TTC549 (cell line): ENCODE measurements around the gene ALKAL2.
A peak's percentile ranks its signal among the peaks of the same experiment; 100 is the strongest.
"Not testable (repeated sequence)": the region's sequence is repeated elsewhere in the genome, so short reads cannot be mapped to it uniquely, and the experiment has no call there.

Experiments used
- FAIRE-seq: peaks from 2 replicates; lab custom pipeline; 2012; peaks lifted over from hg19 to GRCh38; lab: Jason Lieb, UNC

ALKAL2 gene, protein sequence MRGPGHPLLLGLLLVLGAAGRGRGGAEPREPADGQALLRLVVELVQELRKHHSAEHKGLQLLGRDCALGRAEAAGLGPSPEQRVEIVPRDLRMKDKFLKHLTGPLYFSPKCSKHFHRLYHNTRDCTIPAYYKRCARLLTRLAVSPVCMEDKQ

DNA sequence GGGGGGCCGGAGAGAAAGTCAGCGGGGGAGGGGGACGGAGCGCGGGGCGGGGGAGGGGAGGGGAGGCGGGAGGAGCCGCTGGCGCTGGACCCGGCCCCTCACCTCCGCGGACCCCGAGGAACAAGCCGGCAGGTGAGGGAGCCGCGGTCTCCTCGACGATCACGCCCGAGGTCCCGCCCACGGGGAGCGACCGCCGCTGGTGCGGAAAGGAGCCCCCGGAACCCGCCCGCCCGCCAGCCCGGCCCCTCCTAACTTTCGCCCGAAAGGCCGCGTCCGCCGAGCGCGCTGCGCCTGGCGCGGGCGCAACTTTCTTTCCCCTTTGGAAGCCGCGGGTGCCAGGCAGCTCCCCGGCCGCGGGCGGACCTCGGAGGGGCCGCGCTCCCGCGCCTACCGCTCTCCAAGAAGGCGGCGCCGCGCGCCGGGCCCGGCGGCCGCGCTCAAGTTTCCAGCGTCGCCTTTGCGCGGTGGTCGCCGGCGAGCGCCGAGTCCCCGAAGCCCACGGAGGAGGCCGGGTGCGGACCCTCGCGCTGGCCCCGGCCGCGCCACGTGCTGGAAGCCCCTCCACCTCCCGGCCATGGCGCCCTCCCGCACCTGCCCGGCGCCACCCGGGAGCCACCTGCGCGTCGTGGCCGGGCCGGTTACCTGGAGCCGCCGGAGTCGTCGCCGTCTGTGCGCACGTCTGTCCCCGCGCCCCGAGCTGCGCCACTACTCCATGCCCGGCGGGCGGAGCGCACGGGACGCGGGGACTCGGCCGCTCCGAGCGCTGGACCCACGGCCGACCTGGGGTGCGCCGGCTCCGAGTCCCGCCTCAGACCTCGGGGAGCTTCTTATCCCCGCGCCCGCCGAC, at the start of gene ALKAL2:
TSS of gene ALKAL2 (minus strand) at position 181 of the 847 bp plus-strand sequence. CDS start 256 bp downstream, outside the sequence.
- FAIRE-seq, result no peak

DNA sequence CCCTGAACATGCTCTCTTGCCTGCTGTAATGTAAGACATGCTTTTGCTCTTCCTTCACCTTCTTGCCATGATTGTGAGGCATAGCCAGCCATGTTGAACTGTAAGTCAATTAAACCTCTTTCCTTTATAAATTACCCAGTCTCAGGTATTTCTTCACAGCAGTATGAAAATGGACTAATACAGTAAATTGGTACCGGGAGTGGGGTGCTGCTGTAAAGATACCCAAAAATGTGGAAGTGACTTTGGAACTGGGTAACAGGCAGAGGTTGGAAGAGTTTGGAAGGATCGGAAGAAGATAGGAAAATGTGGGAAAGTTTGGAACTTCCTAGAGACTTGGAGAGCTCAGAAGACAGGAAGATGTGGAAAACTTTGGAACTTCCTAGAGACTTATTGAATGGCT, 49.1 kb upstream of the ALKAL2 start:
- FAIRE-seq, result not testable (repeated sequence)

DNA sequence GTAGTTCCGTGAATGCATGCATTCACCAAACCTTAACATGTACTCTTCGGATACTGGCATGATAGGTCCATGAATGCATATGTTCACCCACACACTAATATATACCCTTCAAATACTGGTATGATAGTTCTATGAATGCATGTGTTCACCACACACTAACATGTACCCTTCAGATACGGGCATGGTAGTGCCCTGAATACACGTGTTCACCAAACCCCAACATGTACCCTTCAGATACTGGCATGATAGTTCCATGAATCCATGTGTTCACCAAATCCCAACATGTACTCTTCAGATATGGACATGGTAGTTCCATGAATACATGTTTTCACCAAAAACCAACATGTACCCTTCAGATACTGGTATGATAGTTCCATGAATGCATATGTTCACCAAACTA, 48.5 kb upstream of the ALKAL2 start:
- no peak for FAIRE-seq

DNA sequence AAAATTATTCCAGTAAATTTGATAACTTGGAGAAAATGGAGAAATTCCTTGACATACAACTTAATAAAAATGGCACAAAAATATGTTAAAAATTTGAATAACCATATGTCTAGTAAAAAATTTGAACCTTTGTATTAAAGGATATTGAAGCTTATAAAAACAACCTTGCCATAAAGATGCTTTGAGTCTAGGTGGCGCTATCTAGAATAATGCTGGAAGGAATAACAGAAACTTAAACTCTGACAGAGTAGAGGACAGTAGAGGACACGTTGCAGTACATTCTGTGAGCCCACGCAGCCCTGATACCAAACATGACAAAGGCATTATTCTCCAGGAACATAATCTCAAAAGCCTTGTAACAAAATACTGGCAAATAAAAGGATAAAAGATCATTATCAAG, 44.7 kb upstream of the ALKAL2 start:
- peak; percentile 11 for FAIRE-seq

DNA sequence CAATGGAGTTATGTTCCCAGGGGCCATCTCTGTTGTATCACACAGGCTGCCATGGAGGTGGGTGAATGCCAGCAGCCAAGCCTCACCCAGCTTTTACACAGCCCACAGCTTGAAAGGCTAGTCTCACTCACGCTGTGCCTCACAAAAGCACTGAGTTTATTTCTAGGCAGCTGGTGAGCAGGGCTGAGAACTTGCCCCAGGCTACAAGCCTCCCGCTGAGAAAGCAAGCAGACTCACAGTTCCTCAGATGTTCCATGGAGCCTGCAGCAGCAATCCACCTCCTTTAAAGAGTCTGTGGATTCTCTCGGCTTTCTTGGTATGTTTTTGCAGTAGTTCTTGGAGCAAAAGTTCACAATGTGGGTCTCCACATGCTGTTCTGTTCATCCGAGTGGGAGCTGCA, 40.9 kb upstream of the ALKAL2 start:
- FAIRE-seq, result no peak

DNA sequence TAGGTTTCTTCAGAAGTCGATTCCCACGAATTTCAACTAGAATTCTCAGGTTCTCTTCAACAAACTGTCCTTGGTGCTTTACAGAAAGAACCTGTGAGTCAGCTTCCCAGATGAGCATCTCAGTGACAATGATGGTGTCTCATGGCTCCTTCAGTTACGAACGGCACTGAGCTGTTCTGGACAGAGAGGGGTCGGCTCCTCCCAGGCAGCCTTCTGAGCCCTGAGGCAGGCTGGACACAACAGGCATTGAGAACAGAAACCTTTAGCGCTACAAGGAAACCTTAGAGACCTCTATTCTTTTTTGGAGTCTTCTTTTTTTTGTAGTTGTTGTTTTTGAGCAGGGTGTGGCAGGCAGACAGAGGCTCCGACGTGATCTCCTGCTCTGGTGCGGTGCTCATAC, 35.1 kb upstream of the ALKAL2 start:
- FAIRE-seq, result no peak

DNA sequence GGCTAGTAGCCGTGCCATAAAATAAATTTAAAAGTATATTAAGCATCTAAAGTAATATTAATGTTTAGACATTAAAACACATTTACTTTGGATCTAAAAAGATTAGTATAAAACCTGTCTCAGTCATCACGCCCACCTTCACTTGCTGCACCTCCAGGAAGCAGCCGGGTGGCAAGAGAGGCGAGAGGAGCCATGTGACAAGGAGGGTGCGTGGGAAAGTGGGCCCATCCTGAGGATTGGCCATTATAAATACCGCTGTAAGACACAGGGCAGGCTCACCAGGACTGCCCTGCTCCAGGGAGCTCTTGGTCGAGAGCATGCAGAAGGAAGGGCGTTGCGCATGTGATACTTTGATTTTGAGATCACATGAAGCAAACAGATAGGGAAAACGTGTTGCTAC, 34.4 kb upstream of the ALKAL2 start:
- no peak for FAIRE-seq

DNA sequence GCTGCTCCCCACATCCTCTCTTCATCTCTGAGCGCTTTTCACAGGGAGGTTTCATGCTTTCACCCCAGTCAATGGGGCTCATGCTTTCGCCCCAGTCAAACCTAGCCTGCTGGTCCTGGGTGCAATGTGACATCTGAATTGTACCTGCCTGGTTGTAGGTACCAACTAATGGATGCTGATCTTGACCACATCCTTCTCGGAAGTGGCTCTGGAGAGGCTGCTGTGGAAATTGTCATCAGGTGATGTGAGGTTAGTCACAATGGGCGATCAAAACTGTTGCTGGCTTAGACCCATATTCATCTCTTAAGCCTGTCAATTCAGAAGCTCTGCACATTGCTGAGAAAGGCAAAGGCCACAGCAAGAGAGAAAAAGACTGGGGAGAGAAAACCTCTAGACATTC, 32.7 kb upstream of the ALKAL2 start:
- no peak for FAIRE-seq

DNA sequence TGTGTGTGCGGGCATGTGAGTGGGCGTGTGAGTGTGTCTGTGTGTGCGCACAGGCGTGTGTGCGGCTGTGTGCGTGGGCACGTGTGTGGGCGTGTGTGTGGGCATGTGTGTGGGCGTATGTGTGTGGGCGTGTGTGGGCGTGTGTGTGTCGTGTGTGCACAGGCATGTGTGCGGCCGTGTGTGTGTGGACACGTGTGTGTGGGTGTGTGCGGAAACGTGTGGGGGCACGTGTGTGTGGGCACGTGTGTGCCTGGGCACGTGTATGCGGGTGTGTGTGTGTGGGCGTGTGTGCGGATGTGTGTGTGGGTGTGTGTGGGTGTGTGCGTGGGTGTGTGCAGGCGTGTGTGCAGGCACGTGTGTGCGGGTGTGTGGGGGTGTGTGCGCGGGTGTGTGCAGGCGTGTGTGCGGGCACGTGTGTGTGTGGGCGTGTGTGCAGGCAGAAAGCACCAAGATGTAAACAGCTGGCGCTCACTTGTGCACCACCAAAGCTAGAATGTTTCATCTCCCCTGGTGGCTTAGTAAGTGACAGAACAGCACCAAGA, 31.2 kb upstream of the ALKAL2 start:
- no peak for FAIRE-seq

DNA sequence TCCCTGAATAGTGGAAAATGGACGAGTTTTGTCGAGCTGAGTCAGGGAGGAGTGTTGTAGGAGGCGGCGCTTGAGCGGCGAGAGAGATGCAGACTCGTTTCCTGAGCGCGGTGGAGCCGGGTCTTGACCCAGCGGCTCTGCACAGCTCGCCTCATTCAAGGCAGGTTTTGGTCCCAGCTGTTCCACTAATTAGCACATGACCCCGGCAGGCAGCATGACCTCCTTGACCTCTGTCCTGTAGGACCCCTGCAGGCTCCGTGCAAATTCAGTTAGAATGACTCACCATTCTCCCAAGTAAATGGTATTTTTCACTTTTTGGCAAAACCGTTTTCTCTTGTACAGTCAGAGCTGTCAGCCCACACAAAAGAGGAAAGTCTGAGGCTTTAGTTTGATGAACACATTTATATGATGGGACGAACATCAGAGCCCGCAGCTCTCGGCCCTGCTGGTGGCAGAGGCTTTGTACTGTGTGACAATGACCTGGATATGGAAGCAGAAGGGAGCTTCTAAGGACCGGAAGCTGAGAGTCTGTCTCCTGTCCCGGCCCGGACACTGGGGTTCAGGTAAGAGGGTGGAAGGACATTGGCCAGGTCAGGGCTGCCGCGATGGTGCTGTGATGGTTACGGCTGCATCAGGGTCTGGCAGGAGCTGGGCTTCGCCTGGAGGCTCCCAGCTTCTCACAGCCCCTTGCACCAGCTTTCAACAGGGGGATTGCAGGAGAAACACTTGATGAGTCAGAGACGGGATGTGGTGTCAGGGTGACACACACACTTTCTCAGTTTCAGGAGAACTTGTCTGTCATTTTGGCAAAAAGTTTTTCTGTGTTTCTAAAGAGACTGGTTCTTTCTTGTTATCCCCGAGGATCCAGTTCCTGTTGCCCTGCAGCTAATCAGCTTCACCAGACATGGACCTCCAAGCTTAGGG, 29.9 kb upstream of the ALKAL2 start:
- FAIRE-seq, result no peak

DNA sequence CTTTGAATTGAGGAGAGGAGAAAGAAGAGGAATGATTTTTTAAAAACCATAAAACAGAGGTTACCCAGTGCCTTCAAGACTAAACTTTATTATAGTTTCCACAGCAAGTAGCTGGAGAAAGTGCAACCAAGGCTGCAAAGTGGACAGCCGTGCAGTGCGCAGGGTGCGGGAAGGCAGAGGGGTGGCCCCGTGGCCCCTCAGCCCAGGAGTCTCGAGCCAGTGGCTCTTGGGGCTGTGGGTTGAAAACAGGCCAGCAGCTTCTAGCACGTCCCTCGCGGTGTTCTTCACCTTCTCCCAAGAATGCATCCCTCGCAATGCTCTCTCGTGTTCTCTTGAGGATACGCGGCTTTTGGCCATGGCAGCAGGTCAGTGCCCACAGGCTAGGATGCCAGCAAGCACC, 28.5 kb upstream of the ALKAL2 start:
- no peak for FAIRE-seq

DNA sequence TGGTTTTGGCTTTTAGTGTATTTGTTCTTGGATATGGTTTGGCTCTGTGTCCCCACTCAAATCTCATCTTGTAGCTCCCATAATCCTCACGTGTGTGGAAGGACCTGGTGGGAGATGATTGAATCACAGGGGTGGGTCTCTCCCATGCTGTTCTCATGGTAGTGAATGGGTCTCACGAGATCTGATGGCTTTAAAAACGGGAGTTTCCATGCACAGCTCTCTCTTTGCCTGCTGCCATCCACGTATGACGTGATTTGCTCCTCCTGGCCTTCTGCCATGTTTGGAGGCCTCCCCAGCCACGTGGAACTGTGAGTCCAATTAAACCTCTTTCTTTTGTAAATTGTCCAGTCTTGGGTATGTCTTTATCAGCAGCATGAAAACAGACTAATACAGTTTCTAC, 28.0 kb upstream of the ALKAL2 start:
- not testable (repeated sequence) for FAIRE-seq

DNA sequence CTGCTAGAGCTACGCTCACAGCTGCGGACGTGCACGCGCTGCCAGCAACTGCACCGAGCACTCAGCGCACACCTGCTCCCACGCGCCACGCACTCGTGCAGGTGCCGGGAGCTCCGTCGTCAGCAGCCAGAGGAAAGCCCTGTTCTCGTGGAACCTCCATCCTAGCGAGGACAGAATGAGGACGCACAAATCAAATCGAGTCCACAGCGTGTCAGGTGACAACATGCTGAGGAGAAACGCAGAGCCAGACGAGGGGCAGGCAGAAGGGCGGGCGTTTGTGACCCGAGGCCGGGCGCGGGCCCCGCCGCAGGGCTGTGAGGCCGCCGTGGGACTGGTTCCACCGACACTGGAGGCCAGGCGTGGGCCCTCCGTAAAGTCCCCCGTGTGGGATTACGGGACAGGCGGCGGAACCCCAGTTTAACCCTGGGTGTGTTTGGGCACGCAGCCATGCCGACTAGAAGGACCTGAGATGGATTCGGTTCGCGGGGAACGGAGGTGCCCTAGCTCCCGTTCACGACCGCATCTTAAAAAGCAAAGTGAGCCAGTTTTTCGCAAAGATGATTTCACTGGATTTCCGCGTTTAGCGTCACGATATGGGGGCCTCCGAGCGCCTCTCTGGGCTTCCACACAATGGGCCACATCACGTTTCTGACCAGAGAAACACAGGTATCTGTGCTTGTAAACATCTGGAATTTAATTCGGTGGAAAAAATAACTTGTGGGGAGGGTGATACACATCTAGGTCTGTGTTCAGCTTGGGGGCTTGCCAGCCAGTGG, 26.9 kb upstream of the ALKAL2 start:
- no peak for FAIRE-seq

DNA sequence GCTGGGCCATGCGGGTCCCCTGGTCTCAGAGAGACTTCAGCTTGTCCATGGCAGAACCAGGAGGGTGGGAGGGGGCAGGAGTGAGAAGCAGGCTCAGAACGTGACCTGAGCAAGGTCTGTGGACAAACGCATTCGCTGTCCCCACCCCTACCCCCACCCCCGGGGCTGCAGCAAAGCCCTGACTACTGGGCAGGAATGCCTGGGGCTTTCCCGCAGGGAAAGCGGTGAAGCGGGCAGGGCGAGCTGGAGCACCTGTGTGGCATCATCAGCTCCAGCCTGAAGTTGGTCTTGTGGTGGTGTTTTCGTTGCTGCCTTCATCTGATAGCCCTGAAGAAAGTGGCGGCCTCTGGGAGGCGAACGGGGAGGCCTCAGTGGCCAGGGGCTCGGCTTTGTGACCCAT, 26.1 kb upstream of the ALKAL2 start:
- FAIRE-seq, result no peak

DNA sequence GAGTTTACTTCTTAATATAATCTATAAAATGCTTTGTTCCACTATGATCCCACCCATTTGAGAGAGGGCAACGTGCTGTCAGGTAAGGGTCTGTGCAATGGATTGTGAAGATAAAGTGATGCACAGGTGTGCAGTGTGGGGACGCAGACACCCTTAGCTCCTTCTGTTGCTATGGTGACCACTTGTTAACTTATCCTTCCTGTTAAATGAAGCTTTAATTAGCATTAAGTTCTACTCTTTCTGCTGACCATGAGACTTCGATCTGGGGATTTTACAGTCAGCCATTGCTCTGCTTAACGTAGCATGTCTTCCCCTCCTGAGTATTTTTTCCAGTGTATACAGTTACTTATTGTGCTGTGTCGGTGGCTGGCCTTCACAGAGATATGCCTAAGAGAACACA, 23.1 kb upstream of the ALKAL2 start:
- FAIRE-seq, result no peak

DNA sequence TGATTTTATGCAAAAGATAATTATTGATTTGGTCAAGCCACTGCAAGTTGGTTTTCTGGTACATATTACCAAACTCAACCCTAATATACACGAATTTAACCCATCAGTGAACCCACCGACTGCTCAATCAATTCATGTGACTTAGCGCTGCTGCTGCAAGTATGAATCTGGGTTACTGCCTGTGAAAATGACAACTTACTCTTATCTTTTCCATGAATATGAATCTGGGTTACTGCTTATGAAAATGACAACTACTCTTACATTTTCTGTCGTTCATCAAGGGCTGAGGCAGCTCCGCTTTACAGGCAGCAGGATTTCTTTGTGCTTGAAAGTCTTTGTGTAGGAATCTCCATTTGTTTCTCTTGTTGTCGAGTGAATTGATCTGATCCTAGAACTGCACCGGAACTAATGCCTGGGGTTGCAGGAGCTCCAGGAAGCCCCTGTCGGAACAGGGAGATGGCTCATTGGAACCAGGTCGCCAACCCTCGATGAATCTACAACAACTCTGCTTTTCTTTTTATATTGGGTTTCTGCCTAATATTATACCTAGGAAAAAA, 22.1 kb upstream of the ALKAL2 start:
- FAIRE-seq, result no peak

DNA sequence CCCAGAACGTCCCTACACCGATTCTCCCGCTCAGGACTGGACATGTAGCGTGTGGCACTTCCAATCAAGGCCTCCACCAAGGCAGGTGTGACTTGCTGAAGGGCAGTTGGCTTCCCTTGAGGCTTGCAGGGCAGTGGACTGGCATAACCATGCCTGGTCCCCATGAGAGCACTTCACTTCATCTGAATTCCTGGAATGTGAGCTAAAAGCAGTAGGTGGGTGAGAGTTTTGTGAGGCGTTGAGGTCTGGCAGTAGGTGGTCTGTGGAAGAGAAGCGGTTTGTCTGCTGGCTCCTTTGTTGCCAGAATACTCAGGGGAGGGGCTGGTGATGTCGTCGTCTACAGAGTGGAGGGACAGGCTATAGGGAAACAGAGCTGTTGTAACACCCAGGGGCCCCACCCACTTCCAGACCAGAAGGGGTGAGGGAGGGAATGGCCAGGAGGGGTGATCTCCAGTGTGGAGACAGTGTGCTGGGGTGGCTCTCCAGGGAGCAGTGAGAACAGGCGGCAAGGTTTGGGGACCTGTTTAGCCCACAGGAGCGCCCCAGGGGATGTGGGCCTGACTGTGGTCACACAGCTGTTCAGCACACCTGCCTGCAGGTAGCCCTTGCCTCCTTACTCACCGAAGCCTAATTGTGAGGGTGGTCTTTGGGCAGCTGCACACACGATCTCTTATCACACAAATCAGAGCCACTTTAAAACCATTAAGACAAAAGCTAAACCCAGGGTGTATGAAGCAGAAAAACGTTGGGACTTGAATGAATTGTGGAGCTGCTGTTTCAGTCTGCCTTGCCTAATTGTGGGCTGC, 21.5 kb upstream of the ALKAL2 start:
- no peak for FAIRE-seq

DNA sequence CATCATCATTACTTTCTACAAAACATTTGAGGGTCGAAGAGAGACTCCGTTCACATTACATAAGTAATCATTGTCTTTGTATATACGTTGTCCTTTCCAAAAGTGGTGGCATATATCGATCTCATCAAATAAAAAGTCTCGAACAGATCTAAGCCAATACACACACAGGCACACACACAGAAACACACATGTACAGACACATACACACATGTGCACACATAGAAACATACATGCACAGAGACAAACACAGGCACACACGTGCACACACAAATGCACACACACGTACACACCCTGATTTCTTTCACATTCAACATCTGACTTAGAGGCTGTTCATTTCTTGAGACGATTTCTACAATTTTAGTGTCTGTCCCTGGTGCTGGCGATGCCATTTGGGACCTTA, 17.5 kb upstream of the ALKAL2 start:
- no peak for FAIRE-seq

DNA sequence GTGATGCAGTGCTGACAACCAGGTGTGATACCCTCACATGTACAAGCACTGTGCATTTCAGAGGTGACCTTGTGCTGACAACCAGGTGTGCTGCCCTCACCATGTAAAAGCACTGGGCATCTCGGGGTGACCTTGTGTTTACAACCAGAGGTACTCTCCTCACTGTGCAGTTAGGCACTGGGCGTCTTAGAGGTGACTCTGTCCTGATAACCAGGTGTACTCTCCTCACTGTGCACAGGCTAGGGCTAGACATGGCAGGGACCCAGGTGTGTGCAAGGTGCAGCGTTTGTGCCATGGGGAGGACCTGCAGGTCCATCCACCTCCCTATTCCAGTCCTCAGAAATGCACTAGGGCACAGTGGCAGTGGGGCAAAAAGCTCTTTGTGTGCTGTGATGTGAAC, 8.5 kb upstream of the ALKAL2 start:
- no peak for FAIRE-seq

DNA sequence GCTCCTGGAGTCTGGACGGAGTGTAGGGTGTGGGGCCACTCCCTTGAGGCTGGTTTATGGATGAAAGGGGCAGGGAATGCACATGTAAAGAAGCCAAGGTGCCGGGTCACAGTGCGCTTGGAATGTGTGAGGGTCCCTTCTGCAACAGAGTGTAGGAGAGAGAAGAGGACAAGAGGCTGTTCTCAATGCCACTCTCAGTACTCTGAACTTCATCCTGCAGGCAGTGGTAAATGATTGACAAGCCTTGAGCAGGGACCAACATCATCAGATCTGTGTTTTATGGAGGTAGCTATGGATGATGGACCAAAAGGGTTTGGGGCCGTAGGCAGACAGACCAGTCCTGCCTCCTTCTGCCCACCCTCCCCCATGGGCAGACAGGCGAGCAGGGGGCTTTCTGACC, 7.2 kb upstream of the ALKAL2 start:
- no peak for FAIRE-seq
